Measurements from ENCODE around the gene SPIN3. TPM values are rescaled to one million over a fixed set of nuclear protein-coding genes. Genes with fewer than 3 reads are reported as not detected.
"Not testable (repeated sequence)": the region's sequence is repeated elsewhere in the genome, so short reads cannot be mapped to it uniquely, and the experiment has no call there.

Gene SPIN3
- total RNA-seq: 12.5 TPM

DNA sequence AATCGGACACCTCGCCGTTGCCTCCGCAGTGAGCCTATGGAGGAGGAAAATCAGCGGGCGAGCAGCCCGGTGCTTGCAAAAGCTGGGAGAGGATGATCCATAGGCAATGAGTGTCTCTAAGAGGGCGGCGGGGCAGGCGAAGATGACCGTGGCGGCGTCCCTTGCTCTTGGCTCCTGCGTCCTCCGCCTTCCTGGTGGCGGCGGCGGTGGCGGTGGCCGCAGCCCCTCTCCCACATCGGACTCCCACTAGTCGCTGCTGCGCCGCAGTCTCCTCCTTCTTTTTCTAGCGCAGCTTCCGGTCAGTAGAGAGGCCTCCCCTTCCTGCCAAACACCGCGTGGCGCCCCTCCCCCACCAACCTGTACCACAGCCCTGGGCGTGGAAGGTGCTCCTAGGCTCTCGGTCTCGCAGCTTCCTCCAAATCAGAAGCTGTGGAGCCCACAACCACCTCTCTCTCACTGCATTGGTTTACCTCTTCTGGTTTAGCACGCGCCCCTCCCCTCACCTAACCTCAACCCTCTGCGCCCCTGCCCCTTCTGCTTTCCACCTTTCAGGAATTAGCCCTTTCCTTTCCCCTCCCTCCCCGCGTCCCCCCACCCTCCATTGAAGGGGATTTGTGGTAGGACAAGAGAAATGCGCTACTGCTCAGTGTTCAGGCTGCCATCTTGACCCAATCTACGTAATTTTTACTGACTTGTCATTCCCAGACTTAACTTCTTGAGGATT lies at the start of gene SPIN3:
SPIN3 (minus strand) TSS at position 271 of the 724 bp plus-strand sequence. CDS start 594 bp downstream, outside the sequence.
- DNase-seq (ENCODE audit: low spot score): peak; percentile 77

DNA sequence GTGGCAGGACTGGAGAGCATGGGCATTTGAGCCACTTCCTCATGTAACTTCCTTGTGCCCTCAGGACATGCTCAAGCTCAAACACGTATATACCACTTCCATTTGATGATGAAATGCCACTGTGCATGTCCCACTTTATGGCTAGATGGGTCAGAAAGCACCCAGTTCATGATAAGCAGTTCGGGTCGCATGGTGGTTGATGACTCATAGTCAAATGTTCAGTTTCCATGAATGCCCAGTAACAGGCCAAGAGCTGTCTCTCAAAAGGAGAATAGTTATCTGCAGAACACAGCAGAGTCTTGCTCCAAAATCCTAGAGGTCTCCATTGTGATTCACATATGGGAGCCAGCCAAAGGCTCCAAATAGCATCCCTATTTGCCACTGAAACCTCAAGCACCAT lies 48.9 kb upstream of the SPIN3 start:
- no peak for DNase-seq (ENCODE audit: low spot score)

GRCh38 chrX:57037265-57037664 lies 41.9 kb upstream of the SPIN3 start:
- not testable (repeated sequence) for DNase-seq (ENCODE audit: low spot score)

DNA sequence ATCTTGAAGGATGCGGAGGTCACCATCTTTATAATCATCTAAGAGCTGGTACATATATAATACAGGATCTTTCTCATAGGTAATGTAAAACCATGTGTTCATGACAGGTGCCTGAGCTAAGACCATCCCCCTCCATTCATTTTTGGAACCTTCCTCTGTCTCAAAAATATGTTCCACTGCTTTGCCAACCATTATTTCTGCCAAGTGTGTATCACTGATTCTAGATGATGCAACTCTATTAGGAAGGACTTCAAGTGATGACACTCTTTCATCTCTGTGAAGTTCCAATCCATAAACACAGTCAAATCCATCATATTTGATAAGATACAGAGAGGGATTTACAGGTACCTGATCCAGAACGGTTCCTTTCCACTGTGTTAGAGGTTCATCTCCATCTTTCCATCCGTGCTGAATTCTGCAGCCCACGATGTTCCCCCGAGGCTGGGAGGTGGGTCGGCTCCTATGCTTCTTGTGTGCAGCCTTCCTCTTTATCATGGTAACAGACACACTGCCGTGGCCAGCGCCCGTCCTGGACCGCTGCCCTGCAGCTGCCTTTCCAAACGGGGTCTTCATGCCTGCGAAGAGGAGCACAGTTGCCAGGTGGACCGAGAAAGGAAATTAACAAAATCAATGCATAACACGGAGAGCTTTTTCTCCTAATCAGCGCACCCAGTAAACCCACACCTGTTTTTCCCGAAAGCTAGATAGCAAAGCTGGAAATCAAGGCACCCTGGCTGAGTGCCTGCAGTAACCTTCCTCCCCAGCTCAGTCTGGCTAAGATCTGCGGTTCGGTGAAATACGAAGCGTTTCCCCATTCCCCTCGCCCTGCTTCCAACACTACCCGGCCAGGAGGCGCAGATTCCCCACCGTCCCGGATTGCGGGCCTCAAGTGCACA lies 718 bp downstream of the SPIN3 start:
- no peak for DNase-seq (ENCODE audit: low spot score)

DNA sequence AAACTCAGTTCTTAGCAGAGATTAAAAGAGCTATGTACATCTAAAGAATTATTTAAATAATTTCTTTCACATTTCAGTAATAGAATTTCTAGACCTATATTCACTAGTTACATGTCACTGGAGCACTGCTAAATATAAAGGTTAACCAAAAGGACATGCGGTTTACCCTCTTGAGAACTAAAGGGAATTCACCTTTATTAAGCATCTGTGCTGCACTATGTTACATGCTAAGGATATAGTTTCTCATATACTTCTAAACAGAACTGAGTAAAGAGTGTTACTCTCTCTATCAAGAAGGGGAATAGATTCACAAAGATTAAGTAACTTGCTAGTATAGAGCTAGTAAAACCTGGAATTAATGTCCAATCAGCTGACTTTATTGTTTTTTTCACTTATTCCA lies 7.6 kb downstream of the SPIN3 start:
- no peak for DNase-seq (ENCODE audit: low spot score)

- DNase-seq (ENCODE audit: low spot score): no peak
These were observed 9.2 kb downstream of the SPIN3 start for GRCh38 chrX:56986138-56986537.

DNA sequence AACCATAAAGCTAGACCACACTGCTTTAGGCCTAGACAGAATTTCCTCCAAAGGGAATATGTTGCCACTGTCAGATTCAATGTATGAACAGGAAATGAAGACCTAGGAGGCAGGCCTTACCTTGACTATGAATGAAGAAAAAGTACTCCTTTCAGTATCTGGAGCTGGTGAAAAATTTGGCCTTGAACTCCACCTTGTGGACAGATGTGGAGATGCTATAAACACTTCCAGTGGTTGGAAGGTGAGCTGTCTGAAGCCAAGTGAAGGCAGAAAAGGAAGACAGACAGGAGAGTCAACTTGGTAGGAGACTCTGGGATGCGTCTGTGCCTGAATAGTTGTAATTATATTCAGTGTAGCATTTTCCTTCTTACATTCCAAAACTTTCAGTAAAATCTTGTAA lies 17.2 kb downstream of the SPIN3 start:
- DNase-seq (ENCODE audit: low spot score): peak; percentile 41

- DNase-seq (ENCODE audit: low spot score): no peak
These were observed 19.7 kb downstream of the SPIN3 start for GRCh38 chrX:56975611-56976010.

GRCh38 chrX:56974408-56974807 lies 20.9 kb downstream of the SPIN3 start:
- no peak for DNase-seq (ENCODE audit: low spot score)

DNA sequence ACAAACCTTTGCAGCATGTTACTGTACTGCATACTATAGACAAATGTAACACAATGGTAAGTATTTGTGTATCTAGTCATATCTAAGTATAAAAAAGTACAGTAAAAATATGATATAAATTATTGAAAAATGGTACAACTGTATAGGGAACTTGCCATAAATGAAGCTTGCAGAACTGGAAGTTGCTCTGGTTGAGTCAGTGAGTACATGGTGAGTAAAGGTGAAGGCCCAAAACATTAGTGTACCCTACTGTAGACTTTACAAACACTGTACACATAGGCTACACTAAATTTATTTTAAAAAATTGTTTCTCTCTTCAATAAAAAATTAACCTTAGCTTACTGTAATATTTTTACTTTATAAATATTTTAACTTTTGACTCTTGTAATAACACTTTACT lies 25.8 kb downstream of the SPIN3 start:
- no peak for DNase-seq (ENCODE audit: low spot score)

- DNase-seq (ENCODE audit: low spot score): no peak
These were observed 26.4 kb downstream of the SPIN3 start for GRCh38 chrX:56968980-56969379.

DNA sequence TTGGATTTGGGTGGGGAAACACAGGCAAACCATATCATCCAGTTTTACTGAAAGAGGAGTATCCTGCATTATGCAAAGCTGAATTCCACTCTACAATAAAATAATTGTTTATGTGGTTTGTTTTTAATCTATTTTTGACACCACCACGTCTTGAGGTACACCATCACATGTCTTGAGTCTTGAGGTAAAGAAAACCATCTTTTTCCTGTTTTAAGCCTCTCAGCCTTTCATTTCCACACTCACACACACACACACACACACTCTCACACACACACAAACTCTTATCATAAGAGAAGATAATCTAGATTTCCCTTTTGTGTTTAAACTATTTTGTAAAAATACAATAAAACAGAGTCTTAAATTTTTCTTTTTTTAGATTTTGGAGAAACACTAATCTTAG lies 32.0 kb downstream of the SPIN3 start:
- DNase-seq (ENCODE audit: low spot score): no peak

- DNase-seq (ENCODE audit: low spot score): no peak
These were observed 47.6 kb downstream of the SPIN3 start for GRCh38 chrX:56947699-56948098.

DNA sequence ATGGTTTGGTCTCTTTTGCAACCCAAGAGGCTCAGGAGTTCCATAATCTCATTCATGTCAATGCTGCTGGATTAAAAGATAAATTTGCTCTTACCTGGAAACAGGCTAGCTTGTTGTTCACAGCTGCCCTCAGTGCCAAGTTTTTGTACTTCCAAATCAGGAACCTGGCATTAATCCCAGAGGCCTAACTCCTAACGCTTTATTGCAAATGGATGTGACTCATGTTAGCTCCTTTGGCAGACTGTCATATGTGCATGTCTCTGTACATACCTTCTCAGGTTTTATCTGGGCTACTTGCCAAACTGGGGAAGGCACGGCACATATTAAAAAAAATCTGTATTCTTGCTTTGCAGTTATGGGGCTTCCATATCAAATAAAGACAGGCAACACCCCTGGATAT lies 49.1 kb downstream of the SPIN3 start:
- DNase-seq (ENCODE audit: low spot score): peak; percentile 61

DNA sequence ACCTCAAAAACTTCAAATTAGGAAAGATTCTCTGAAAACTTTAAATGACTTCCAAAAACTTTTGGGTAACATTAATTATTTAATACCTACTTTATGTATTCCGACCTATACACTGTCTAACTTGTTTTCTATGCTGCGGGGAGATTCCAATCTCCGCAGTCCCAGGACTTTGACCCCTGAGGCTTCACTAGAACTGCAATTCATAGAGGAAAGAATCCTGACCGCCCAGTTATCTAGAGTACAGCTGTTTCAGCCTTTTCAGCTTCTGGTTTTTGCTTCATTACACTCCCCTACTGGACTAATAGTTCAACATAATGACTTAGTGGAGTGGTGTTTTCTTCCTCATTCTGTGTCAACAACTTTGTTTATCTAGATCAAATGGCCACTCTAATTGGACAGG lies 50.1 kb downstream of the SPIN3 start:
- peak; percentile 14 for DNase-seq (ENCODE audit: low spot score)

GRCh38 chrX:56943264-56943663 lies 52.1 kb downstream of the SPIN3 start:
- no peak for DNase-seq (ENCODE audit: low spot score)

Other genes with a start within 250 kb of the SPIN3 start
- gene SPIN2B, start 126.0 kb upstream of the SPIN3 start, total RNA-seq: 10.2 TPM
- 1.2 TPM for gene SPIN2A, start 141.9 kb upstream of the SPIN3 start, total RNA-seq